ENCODE measurements around the gene BMP2K. TPM values are rescaled to one million over a fixed set of nuclear protein-coding genes. Genes with fewer than 3 reads are reported as not detected.

The BMP2K gene
- total RNA-seq, 2 donors from 2014 or later, result 15.8 to 18.9 TPM

- no peak overlapping the region for H3K4me3 ChIP-seq
- WGBS, 2 donors, result 68 to 91% methylated on average over 2 of the region's 2 CpGs
- H3K36me3 ChIP-seq (replicated peaks in 1 of 2; ENCODE audit: insufficient read depth in 1 of 2, low read depth in 2 of 2), result no peaks in the 10 kb centered on the region
- no peaks in the 10 kb centered on the region for H3K9me3 ChIP-seq
- H3K4me1 ChIP-seq, result no peaks in the 10 kb centered on the region
- intact Hi-C loops (cut with DNase I), result no loop called here
- no peak overlapping the region for H3K27ac ChIP-seq
- DNase-seq (no peak), ATAC-seq (no peak)
- no peak for TF ChIP-seq POLR2A (IDR thresholded peaks at IDR 0.05)
- H3K27me3 ChIP-seq, result no peaks in the 10 kb centered on the region
Measured at GRCh38 chr4:78796526-78796925, 20.4 kb downstream of the BMP2K start.

- DNase-seq, result no peak
- 91 to 97% methylated on average over 4 of the region's 4 CpGs for WGBS, 2 donors
- Histone ChIP-seq H3K27ac (no peak overlapping the region), H3K4me1 (no peaks in the 10 kb centered on the region), H3K36me3 (replicated peaks in 1 of 2; ENCODE audit: insufficient read depth in 1 of 2, low read depth in 2 of 2) (no peaks in the 10 kb centered on the region), H3K4me3 (no peak overlapping the region), H3K9me3 (no peaks in the 10 kb centered on the region), H3K27me3 (no peaks in the 10 kb centered on the region)
- no peak for TF ChIP-seq POLR2A (IDR thresholded peaks at IDR 0.05)
- TF ChIP-seq, protein P1, sequence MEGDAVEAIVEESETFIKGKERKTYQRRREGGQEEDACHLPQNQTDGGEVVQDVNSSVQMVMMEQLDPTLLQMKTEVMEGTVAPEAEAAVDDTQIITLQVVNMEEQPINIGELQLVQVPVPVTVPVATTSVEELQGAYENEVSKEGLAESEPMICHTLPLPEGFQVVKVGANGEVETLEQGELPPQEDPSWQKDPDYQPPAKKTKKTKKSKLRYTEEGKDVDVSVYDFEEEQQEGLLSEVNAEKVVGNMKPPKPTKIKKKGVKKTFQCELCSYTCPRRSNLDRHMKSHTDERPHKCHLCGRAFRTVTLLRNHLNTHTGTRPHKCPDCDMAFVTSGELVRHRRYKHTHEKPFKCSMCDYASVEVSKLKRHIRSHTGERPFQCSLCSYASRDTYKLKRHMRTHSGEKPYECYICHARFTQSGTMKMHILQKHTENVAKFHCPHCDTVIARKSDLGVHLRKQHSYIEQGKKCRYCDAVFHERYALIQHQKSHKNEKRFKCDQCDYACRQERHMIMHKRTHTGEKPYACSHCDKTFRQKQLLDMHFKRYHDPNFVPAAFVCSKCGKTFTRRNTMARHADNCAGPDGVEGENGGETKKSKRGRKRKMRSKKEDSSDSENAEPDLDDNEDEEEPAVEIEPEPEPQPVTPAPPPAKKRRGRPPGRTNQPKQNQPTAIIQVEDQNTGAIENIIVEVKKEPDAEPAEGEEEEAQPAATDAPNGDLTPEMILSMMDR (IDR thresholded peaks at IDR 0.05), result no peak
- intact Hi-C loops (cut with DNase I), result no loop called here
- no peak for ATAC-seq
Measured at GRCh38 chr4:78797777-78798284, 21.7 kb downstream of the BMP2K start.

DNA sequence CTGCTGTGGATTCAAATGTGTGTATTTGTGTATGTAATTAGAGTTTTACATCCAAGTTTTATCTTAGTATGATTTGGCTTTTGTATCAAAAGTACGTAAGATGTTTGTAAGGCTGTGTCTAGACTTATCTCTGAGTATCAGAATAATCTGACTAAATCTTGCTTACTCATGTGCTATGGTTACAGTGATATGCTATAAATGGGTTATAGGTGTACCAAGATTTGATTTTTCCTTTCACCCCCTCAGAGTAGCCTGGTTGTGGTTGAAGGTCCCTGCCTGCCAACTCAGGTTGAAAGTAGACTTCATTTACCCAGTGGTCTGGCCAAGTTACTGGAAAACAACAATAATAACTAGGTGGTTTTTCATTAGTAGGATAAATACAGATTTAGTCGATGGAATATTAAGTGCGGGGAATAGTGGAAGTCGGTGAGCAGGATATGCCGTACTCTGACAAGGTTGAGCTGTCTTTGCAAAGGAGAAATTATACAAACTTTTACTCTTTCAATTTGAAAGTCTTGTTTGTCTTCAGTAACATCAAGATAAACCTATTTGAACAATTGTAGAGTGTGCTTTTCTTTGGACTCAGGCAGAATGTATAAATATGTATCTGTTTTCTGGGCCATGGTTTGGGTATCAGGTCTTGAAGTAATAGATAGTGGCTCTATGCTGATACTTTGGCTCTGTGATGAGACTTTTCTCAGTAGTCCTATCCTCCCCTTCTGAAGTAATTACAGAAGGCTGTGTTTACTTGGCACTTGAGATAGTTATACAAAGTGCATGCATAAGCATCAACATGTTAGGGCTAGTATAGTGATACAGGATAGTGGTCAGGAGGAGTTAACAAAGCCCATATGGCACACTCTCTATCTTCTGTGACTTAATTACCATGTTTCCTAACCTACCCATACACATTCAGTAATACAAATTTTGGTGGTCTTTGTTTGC is 23.7 kb downstream of the BMP2K start:
- 85 to 92% methylated on average over 5 of the region's 5 CpGs for WGBS, 2 donors
- no peak for ATAC-seq
- H3K4me1 ChIP-seq, result no peaks in the 10 kb centered on the region
- H3K36me3 ChIP-seq (replicated peaks in 1 of 2; ENCODE audit: insufficient read depth in 1 of 2, low read depth in 2 of 2), result no peaks in the 10 kb centered on the region
- no peaks in the 10 kb centered on the region for H3K27me3 ChIP-seq
- no peak for TF ChIP-seq POLR2A (IDR thresholded peaks at IDR 0.05)
- TF ChIP-seq, protein P1 (IDR thresholded peaks at IDR 0.05), result no peak
- no peaks in the 10 kb centered on the region for H3K9me3 ChIP-seq
- H3K4me3 ChIP-seq, result no peak overlapping the region
- DNase-seq, result no peak
- no peak overlapping the region for H3K27ac ChIP-seq
- intact Hi-C loops (cut with DNase I), result no loop called here

DNA sequence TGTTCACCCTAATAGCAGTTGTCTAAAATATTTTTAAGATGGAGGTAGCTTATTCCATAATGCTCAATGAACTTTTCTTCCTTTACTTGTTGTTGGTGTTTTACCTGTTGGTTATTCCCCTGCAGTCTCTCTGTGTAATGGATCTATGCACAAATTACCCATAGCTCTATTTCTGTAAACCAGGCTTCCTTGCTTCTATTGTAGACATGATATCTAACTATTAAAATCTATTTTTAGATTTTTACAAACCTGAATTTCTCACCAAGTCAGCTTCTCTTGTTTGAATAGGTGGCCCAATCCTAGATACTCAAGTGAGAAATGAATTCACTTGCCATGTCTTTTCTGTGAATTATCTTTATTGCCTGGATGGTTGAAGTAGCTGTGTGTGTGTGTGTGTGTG is 24.8 kb downstream of the BMP2K start:
- TF ChIP-seq, protein P1 (IDR thresholded peaks at IDR 0.05), result no peak
- no peak for TF ChIP-seq POLR2A (IDR thresholded peaks at IDR 0.05)
- no peak overlapping the region for H3K4me3 ChIP-seq
- no peak for DNase-seq
- H3K27ac ChIP-seq, result no peak overlapping the region
- H3K27me3 ChIP-seq, result no peaks in the 10 kb centered on the region
- no peaks in the 10 kb centered on the region for H3K9me3 ChIP-seq
- no peaks in the 10 kb centered on the region for H3K4me1 ChIP-seq
- H3K36me3 ChIP-seq (replicated peaks in 1 of 2; ENCODE audit: insufficient read depth in 1 of 2, low read depth in 2 of 2), result no peaks in the 10 kb centered on the region
- ATAC-seq, result no peak
- intact Hi-C loops (cut with DNase I), result no loop called here

GRCh38 chr4:78803983-78804382 is 27.8 kb downstream of the BMP2K start:
- Histone ChIP-seq H3K27me3 (no peaks in the 10 kb centered on the region), H3K4me3 (no peak overlapping the region), H3K27ac (no peak overlapping the region), H3K9me3 (no peaks in the 10 kb centered on the region), H3K4me1 (no peaks in the 10 kb centered on the region), H3K36me3 (replicated peaks in 1 of 2; ENCODE audit: insufficient read depth in 1 of 2, low read depth in 2 of 2) (no peaks in the 10 kb centered on the region)
- intact Hi-C loops (cut with DNase I), result no loop called here
- ATAC-seq (no peak), DNase-seq (no peak)
- no peak for TF ChIP-seq POLR2A (IDR thresholded peaks at IDR 0.05)
- TF ChIP-seq, protein P1 (IDR thresholded peaks at IDR 0.05), result no peak
- WGBS, 2 donors, result 97 to 100% methylated on average over 1 of the region's 1 CpG
